Transverse colon (tissue), 4 donors: ENCODE data around the gene CYP19A1.

ENCODE experiments used
- CTCF ChIP-seq, 5 experiments: fragments of 200-600 bp in 3 of 5; fragments of 450-650 bp in 2 of 5; sonication (generic) in 3 of 5; IDR thresholded peaks; 1 replicate in 2 of 5; 2 replicates in 3 of 5; pipeline ENCODE4 v1.5.1; 2016 to 2017; ENCODE audit warnings: antibody characterized with exemption in 5 of 5, inconsistent platforms in 3 of 5, mild to moderate bottlenecking in 2 of 5, moderate library complexity in 1 of 5
- EP300 ChIP-seq: sonication (generic); formaldehyde crosslinking; IDR thresholded peaks from one replicate; pipeline ENCODE4 v1.6.1; 2017; ENCODE audit warnings: antibody characterized with exemption, low read depth
- POLR2A ChIP-seq: fragments of 450-650 bp; IDR thresholded peaks from one replicate; pipeline ENCODE4 v1.6.1; 2016; ENCODE audit warnings: antibody characterized with exemption, mild to moderate bottlenecking, moderate library complexity
- POLR2AphosphoS5 ChIP-seq, 3 donors: sonication (generic); formaldehyde crosslinking; IDR thresholded peaks; one replicate each; pipeline ENCODE4 v1.6.1; 2016; ENCODE audit warnings: antibody characterized with exemption in 3 of 3

GRCh38 chr15:51386029-51386428 lies 47.6 kb upstream of the CYP19A1 start:
- no peak for TF ChIP-seq POLR2AphosphoS5 (IDR thresholded peaks at IDR 0.05)
- TF ChIP-seq CTCF (IDR thresholded peaks at IDR 0.05), result no peak
- TF ChIP-seq EP300, result no peak
- TF ChIP-seq POLR2A, result no peak
